Measurements from ENCODE around the gene GRM7. TPM values are rescaled to one million over a fixed set of nuclear protein-coding genes. Genes with fewer than 3 reads are reported as not detected.

The GRM7 gene
- polyA plus RNA-seq, 5 donors: 0.13 to 0.72 (median 0.25) TPM

- no peak for DNase-seq
Measured at GRCh38 chr3:7396534-7396933, 535.6 kb downstream of the GRM7 start.

- DNase-seq: no peak
Measured at GRCh38 chr3:7397097-7397496, 536.2 kb downstream of the GRM7 start.

- DNase-seq: no peak
Measured at GRCh38 chr3:7400360-7400759, 539.4 kb downstream of the GRM7 start.

- DNase-seq: no peak
Measured at GRCh38 chr3:7401418-7401817, 540.5 kb downstream of the GRM7 start.

- no peak for DNase-seq
Measured at GRCh38 chr3:7407107-7407506, 546.2 kb downstream of the GRM7 start.

- DNase-seq: no peak
Measured at GRCh38 chr3:7410782-7411181, 549.9 kb downstream of the GRM7 start.

GRCh38 chr3:7421065-7421464 is 560.1 kb downstream of the GRM7 start:
- DNase-seq: no peak

GRCh38 chr3:7423036-7423435 is 562.1 kb downstream of the GRM7 start:
- DNase-seq: no peak

- DNase-seq: no peak
Measured at GRCh38 chr3:7423995-7424394, 563.1 kb downstream of the GRM7 start.

DNA sequence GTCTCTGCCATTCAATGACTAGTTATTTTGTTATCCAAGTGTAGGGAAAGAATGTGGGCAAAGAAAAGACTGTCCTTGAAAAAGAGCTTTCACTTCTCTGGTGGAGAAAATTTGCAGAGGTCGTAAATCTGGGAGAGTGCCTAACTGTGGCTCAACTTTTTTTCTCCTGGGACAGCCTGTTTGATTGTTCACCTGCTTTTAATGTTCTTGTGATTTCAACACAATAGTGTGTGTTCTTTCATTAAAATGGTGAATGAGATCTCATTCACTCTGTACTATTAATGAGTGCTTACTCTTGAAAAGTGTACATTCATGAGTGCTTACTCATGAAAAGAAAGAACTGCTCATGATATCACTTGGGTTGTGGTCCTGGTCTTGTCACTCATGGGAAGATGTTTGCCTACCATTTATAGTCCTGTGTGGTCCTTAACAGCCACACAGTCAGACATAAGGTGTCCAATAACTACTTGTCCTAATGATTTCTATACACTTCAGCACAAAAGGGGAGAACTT is 567.3 kb downstream of the GRM7 start:
- no peak for DNase-seq

DNA sequence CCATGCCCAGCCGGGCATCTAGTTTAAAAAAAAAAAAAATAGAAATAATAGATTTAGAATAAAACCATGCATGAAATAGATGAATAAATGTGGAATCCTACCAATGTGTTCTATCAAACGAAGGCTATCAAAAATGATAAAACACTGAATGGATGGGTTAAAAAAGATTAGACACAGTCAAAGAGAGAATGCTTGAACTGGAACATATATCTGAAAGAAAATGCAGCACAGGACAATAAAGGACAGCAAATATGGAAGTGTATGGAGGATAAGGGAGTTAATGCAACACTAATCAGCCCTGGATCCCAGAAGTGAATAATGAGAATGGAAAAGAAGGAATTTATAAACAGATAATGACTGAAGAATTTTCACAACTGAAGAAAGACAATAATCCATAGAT is 571.7 kb downstream of the GRM7 start:
- no peak for DNase-seq

- DNase-seq: no peak
Measured at GRCh38 chr3:7433073-7433472, 572.2 kb downstream of the GRM7 start.

DNA sequence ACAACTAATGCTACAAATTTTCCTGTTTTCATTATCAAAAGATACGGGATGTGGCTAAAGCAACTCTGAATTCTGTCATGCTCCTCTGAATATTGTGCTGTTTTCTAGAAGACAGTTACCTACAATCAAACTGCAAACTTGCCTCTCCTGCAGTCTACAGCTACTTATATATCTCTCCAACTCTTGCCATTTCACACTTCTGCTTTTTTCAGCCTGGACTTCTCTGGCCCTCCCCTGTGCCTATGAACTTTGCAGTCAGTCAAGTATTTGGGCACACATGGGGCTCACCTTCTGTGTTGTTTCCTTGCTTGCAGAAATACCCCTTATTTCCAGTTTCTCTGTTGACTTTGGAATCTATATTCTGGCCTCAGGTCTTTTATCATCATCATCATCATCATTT is 575.6 kb downstream of the GRM7 start:
- no peak for DNase-seq

GRCh38 chr3:7437231-7437630 is 576.3 kb downstream of the GRM7 start:
- no peak for DNase-seq

DNA sequence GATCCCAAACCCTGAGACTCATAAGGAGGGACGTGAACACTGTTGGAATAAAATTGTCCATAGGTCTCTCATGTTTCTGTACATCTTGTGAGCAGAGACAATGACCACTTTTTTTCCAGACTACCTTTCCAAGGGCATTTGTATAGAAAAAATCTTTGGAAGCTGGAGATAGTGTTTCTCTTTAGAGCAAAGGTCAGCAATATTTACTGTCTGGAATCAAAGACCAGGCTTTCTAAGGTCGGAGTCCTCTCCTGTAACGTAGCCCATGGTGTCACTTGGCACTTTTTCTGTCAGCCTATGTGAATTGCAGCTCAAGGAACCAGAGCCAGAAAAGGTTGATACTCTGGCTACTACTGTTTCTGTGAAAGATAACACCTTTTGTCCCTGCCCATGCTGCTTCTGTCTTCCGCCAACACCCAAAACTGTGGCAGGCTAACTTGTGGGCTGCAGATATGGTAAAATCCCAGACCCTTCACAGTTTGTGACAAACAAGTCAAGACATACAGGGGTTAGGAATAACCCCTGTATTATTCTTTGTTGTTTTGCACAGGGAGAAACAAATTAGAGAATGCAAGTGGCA is 578.3 kb downstream of the GRM7 start:
- no peak for DNase-seq

- no peak for DNase-seq
Measured at GRCh38 chr3:7444886-7445285, 584.0 kb downstream of the GRM7 start.

- DNase-seq: no peak
Measured at GRCh38 chr3:7445331-7445730, 584.4 kb downstream of the GRM7 start.

DNA sequence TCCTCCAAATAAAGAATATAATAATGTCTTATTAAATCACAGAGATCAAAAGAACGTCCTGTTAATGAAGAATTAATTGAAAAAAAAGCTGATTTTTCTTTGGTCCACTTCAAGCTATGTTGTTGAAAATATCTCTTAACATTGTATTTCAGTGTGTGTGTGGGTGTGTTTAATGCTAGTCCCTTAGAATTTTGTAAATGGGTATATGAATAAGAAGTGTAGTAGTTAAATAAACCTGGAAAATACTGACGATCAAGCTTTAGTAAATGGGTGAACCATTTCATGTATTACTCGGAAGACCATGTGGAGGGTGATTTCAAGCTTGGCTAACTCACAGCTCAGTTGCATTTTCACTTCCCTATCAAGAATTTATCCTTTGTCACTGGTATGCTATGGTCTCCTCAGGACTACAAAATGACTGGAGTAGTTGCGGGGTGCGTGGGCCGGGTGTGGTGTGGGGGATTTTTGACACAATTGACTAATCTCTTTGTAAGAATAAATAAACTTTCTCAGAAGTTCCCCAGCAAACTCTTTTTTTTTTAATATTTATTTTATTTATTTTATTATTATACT is 586.4 kb downstream of the GRM7 start:
- no peak for DNase-seq

DNA sequence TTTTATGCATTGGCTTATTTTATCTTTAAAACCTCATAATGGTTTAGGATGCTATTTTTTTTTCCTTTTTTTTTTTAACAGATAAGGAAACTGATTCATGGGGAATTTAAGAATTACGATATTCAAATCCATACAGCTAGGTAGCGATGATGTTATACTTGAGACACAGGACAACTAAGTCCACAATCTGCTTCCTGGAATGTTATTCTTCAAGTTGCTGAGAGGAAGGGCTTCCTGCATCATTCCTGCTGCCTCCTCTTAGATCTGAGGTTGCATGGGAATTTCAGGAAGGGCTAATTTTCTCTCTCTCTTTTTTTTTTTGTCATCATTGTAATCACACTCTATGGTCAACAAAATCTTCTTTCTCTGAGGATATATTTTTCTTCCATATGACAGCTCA is 595.5 kb downstream of the GRM7 start:
- no peak for DNase-seq

DNA sequence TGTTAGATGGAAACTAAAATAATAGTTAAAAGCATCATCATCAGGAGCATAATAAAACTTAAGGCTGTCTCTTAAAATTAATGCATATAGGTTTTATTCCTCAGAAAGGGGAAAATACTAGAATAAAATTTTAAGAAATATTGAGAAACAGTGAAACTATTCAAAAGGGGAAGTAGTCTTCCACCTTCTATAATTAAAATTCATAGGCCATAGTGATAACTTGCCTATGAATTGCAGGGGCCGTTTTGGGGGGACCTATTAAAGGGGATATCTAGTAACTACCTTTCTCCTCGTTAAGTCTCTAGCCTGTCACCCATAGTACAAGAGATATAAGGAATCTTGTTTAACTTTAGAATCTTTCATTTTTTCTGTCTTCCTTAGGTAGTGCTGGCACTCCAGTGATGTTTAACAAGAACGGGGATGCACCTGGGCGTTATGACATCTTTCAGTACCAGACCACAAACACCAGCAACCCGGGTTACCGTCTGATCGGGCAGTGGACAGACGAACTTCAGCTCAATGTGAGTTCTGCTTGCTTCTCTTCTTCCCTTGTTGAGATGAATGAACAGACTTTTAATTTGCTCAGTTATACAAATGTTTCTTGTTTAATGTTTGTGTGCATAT is 600.4 kb downstream of the GRM7 start:
- no peak for DNase-seq

DNA sequence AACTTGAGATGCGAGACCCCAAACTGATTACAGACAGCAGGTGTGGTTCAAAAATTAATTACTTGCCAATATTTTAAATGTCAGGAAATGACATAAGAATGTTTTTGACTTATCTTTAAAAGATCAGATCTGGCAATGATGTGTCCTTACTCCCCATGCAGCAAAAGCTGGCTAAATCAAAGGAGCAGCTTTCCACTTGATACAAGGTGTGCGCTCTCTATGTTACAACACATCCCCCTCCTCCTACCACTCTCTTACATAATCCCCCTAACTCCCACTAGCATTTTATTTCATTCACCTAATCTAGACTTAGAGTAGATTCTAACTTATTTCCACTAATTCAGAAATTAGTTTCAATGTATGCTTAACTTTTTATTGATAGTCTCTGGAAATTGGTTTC is 609.0 kb downstream of the GRM7 start:
- DNase-seq: no peak

GRCh38 chr3:7484636-7485035 is 623.7 kb downstream of the GRM7 start:
- no peak for DNase-seq

- DNase-seq: no peak
Measured at GRCh38 chr3:7487763-7488162, 626.8 kb downstream of the GRM7 start.

GRCh38 chr3:7489417-7489816 is 628.5 kb downstream of the GRM7 start:
- no peak for DNase-seq

Data from right lung (tissue), 5 donors.